HG03469 (cell line): ENCODE measurements around the gene CTAGE4.
"Not testable (repeated sequence)": the region's sequence is repeated elsewhere in the genome, so short reads cannot be mapped to it uniquely, and the experiment has no call there.

Source experiments
- ATAC-seq: cut with Tn5 transposase; IDR thresholded peaks from one replicate; pipeline ENCODE4 v1.9.1; 2021; ENCODE audit warnings: mild to moderate bottlenecking, moderate library complexity, moderate number of reproducible peaks; ENCODE audit not compliant: unreplicated experiment

CTAGE4 gene

GRCh38 chr7:144217200-144217599, 33.9 kb downstream of the CTAGE4 start:
- ATAC-seq: not testable (repeated sequence)

GRCh38 chr7:144218581-144218980, 35.3 kb downstream of the CTAGE4 start:
- ATAC-seq: not testable (repeated sequence)

- ATAC-seq: not testable (repeated sequence)
Measured at GRCh38 chr7:144219149-144219548, 35.9 kb downstream of the CTAGE4 start.

- not testable (repeated sequence) for ATAC-seq
Measured at GRCh38 chr7:144220531-144220930, 37.3 kb downstream of the CTAGE4 start.

- ATAC-seq: not testable (repeated sequence)
Measured at GRCh38 chr7:144223675-144224074, 40.4 kb downstream of the CTAGE4 start.

GRCh38 chr7:144226866-144227265, 43.6 kb downstream of the CTAGE4 start:
- not testable (repeated sequence) for ATAC-seq

GRCh38 chr7:144228810-144229209, 45.5 kb downstream of the CTAGE4 start:
- not testable (repeated sequence) for ATAC-seq

- not testable (repeated sequence) for ATAC-seq
Measured at GRCh38 chr7:144231027-144231426, 47.8 kb downstream of the CTAGE4 start.

GRCh38 chr7:144233039-144233438, 49.8 kb downstream of the CTAGE4 start:
- not testable (repeated sequence) for ATAC-seq
